ENCODE data around the gene FLNB. TPM values are rescaled to one million over a fixed set of nuclear protein-coding genes. Genes with fewer than 3 reads are reported as not detected.
A peak's percentile ranks its signal among the peaks of the same experiment; 100 is the strongest.
"Not testable (repeated sequence)": the region's sequence is repeated elsewhere in the genome, so short reads cannot be mapped to it uniquely, and the experiment has no call there.

FLNB gene
- total RNA-seq, 2 donors from 2014 or later = 212 to 221 TPM

DNA sequence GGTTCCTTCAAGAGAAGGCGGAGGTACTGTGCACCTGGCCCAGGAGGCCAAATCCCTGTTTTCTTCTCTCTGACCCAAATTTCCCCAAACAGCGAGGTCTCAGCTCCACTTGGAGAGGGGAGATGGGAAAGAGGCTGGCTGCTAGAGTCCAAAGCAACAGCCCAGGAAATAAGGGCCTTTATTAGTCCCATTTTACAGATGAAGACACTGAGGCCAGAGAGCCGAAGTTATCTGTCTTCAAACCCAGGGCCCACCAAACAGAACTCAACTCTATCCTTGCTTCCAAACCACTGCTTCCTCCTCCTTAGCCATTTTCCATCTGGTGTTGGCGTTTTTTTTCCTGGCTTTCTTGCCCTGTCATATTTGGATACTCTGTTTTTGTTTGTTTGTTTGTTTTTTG lies 22.0 kb upstream of the FLNB start:
- WGBS, 2 experiments (ENCODE audit: insufficient coverage in 1 of 2, insufficient read length in 1 of 2) = 92 to 98% methylated on average over 2 to 4 of the region's 4 CpGs
- DNase-seq = no peak
- H3K9me3 ChIP-seq (ENCODE audit: control insufficient read depth, low read length) = no peaks in the 10 kb centered on the region
- no peak overlapping the region for H3K27ac ChIP-seq (ENCODE audit: low read depth, low read length)
- no peaks in the 10 kb centered on the region for H3K27me3 ChIP-seq (ENCODE audit: control insufficient read depth, insufficient read depth, low read length, poor library complexity, severe bottlenecking)
- Mint-ChIP-seq H3K9me3 (no peaks in the 10 kb centered on the region), H3K4me1 (peaks cover 19% of the 10 kb centered on the region), H3K27ac (no peak overlapping the region), H3K4me3 (no peak overlapping the region), H3K27me3 (ENCODE audit: insufficient read depth) (no peaks in the 10 kb centered on the region), H3K36me3 (ENCODE audit: low read depth) (no peaks in the 10 kb centered on the region)
- H3K36me3 ChIP-seq (ENCODE audit: control insufficient read depth, insufficient read depth, low read length) = no peaks in the 10 kb centered on the region
- peaks cover 16% of the 10 kb centered on the region for H3K4me1 ChIP-seq (ENCODE audit: control insufficient read depth, insufficient read depth, low read length)
- TF ChIP-seq, protein P1, sequence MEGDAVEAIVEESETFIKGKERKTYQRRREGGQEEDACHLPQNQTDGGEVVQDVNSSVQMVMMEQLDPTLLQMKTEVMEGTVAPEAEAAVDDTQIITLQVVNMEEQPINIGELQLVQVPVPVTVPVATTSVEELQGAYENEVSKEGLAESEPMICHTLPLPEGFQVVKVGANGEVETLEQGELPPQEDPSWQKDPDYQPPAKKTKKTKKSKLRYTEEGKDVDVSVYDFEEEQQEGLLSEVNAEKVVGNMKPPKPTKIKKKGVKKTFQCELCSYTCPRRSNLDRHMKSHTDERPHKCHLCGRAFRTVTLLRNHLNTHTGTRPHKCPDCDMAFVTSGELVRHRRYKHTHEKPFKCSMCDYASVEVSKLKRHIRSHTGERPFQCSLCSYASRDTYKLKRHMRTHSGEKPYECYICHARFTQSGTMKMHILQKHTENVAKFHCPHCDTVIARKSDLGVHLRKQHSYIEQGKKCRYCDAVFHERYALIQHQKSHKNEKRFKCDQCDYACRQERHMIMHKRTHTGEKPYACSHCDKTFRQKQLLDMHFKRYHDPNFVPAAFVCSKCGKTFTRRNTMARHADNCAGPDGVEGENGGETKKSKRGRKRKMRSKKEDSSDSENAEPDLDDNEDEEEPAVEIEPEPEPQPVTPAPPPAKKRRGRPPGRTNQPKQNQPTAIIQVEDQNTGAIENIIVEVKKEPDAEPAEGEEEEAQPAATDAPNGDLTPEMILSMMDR (conservative IDR thresholded peaks at IDR 0.05) = no peak
- H3K4me3 ChIP-seq (ENCODE audit: low read length) = no peak overlapping the region
- H3K9ac ChIP-seq (ENCODE audit: extremely low read depth, low read length, poor library complexity, severe bottlenecking) = no peak overlapping the region

DNA sequence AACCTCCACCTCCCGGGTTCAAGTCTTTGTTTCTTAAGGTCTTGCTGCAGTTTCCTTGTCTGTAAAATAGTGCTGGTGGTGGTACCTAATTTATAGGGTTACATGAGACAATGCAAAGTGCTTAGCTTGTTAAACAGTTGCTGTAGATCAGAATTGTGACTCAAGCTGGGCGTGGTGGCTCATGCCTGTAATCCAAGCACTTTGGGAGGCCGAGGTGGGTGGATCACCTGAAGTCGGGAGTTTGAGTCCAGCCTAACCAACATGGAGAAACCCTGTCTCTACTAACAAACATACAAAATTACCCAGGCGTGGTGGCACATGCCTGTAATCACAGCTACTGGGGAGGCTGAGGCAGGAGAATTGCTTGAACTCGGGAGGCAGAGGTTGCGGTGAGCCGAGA lies 19.0 kb upstream of the FLNB start:
- DNase-seq; H3K9ac ChIP-seq (ENCODE audit: extremely low read depth, low read length, poor library complexity, severe bottlenecking); H3K27ac Mint-ChIP-seq; H3K36me3 ChIP-seq (ENCODE audit: control insufficient read depth, insufficient read depth, low read length); H3K9me3 Mint-ChIP-seq; H3K4me3 Mint-ChIP-seq; H3K36me3 Mint-ChIP-seq (ENCODE audit: low read depth); H3K27me3 ChIP-seq (ENCODE audit: control insufficient read depth, insufficient read depth, low read length, poor library complexity, severe bottlenecking); H3K9me3 ChIP-seq (ENCODE audit: control insufficient read depth, low read length); H3K27ac ChIP-seq (ENCODE audit: low read depth, low read length); H3K4me3 ChIP-seq (ENCODE audit: low read length); H3K27me3 Mint-ChIP-seq (ENCODE audit: insufficient read depth): not testable (repeated sequence)
- H3K4me1 ChIP-seq (ENCODE audit: control insufficient read depth, insufficient read depth, low read length) = peaks cover 20% of the 10 kb centered on the region
- 82 to 96% methylated on average over 6 to 8 of the region's 8 CpGs for WGBS, 2 experiments (ENCODE audit: insufficient coverage in 1 of 2, insufficient read length in 1 of 2)
- H3K4me1 Mint-ChIP-seq = peaks cover 24% of the 10 kb centered on the region

DNA sequence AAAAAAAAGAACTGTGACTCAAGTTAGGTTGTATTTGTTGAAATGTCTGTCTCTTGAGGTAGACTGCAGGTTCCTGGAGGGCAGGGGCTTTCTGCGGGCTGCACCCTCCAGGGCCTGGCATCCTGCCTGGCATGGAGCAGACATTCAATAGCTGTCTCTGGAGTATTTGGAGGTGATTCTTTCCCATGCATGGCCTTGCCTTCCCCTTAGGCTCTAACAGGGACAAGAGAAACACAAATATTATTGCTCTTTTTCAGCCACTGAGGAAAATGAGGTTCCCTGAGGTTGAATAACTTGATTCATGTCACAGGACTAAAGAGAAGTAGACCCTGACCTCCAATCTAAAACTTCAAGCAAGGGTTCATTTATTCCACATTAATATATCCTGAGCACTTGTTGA lies 18.6 kb upstream of the FLNB start:
- WGBS, 2 experiments (ENCODE audit: insufficient coverage in 1 of 2, insufficient read length in 1 of 2) = 96% methylated on average over 1 of the region's 1 CpG; no CpG with 5 or more reads in 1 of the 2 experiments
- H3K27me3 Mint-ChIP-seq (ENCODE audit: insufficient read depth) = no peaks in the 10 kb centered on the region
- Histone ChIP-seq H3K4me3 (ENCODE audit: low read length) (no peak overlapping the region), H3K36me3 (ENCODE audit: control insufficient read depth, insufficient read depth, low read length) (no peaks in the 10 kb centered on the region), H3K27ac (ENCODE audit: low read depth, low read length) (no peak overlapping the region), H3K27me3 (ENCODE audit: control insufficient read depth, insufficient read depth, low read length, poor library complexity, severe bottlenecking) (no peaks in the 10 kb centered on the region), H3K4me1 (ENCODE audit: control insufficient read depth, insufficient read depth, low read length) (peaks cover 21% of the 10 kb centered on the region), H3K9me3 (ENCODE audit: control insufficient read depth, low read length) (no peaks in the 10 kb centered on the region), H3K9ac (ENCODE audit: extremely low read depth, low read length, poor library complexity, severe bottlenecking) (no peak overlapping the region)
- H3K4me3 Mint-ChIP-seq = no peak overlapping the region
- H3K36me3 Mint-ChIP-seq (ENCODE audit: low read depth) = no peaks in the 10 kb centered on the region
- H3K4me1 Mint-ChIP-seq = peaks cover 22% of the 10 kb centered on the region
- no peaks in the 10 kb centered on the region for H3K9me3 Mint-ChIP-seq
- H3K27ac Mint-ChIP-seq = peak overlapping the region; percentile 13
- TF ChIP-seq, protein P1 (conservative IDR thresholded peaks at IDR 0.05) = no peak
- DNase-seq = no peak
